ENCODE results near the gene PTPRG.

Gene PTPRG

GRCh38 chr3:61901496-61901895 is 340.1 kb downstream of the PTPRG start:
- Histone ChIP-seq H3K27me3 (replicated peaks) (no peaks in the 10 kb centered on the region), H3K4me3 (ENCODE audit: low read depth, low read length) (no peak overlapping the region), H3K27ac (no peak overlapping the region), H3K36me3 (replicated peaks) (no peaks in the 10 kb centered on the region)
- DNase-seq: no peak
- no peak for TF ChIP-seq CTCF (IDR thresholded peaks at IDR 0.05; ENCODE audit: low read depth, low read length, missing control alignments)
- in situ Hi-C loops (cut with HindIII; ENCODE audit: low pct_ligation_motif_present, low sequenced_read_pairs): no loop called here

GRCh38 chr3:61901986-61902385 is 340.6 kb downstream of the PTPRG start:
- no peak for DNase-seq
- in situ Hi-C loops (cut with HindIII; ENCODE audit: low pct_ligation_motif_present, low sequenced_read_pairs): no loop called here
- no peak for TF ChIP-seq CTCF (IDR thresholded peaks at IDR 0.05; ENCODE audit: low read depth, low read length, missing control alignments)
- Histone ChIP-seq H3K27me3 (replicated peaks) (no peaks in the 10 kb centered on the region), H3K4me3 (ENCODE audit: low read depth, low read length) (no peak overlapping the region), H3K27ac (no peak overlapping the region), H3K36me3 (replicated peaks) (no peaks in the 10 kb centered on the region)

- H3K36me3 ChIP-seq (replicated peaks): no peaks in the 10 kb centered on the region
- H3K27ac ChIP-seq: no peak overlapping the region
- no peaks in the 10 kb centered on the region for H3K27me3 ChIP-seq (replicated peaks)
- no peak overlapping the region for H3K4me3 ChIP-seq (ENCODE audit: low read depth, low read length)
- in situ Hi-C loops (cut with HindIII; ENCODE audit: low pct_ligation_motif_present, low sequenced_read_pairs): no loop called here
- TF ChIP-seq CTCF (IDR thresholded peaks at IDR 0.05; ENCODE audit: low read depth, low read length, missing control alignments): no peak
- no peak for DNase-seq
Observed at GRCh38 chr3:61903074-61903473, 341.7 kb downstream of the PTPRG start.

GRCh38 chr3:61903931-61904657 is 342.7 kb downstream of the PTPRG start:
- in situ Hi-C loops (cut with HindIII; ENCODE audit: low pct_ligation_motif_present, low sequenced_read_pairs): no loop called here
- TF ChIP-seq CTCF (IDR thresholded peaks at IDR 0.05; ENCODE audit: low read depth, low read length, missing control alignments): no peak
- no peak overlapping the region for H3K27ac ChIP-seq

GRCh38 chr3:61907210-61907795 is 345.9 kb downstream of the PTPRG start:
- H3K36me3 ChIP-seq (replicated peaks): no peaks in the 10 kb centered on the region
- H3K27me3 ChIP-seq (replicated peaks): no peaks in the 10 kb centered on the region
- no peak for DNase-seq
- H3K27ac ChIP-seq: no peak overlapping the region
- in situ Hi-C loops (cut with HindIII; ENCODE audit: low pct_ligation_motif_present, low sequenced_read_pairs): no loop called here
- H3K4me3 ChIP-seq (ENCODE audit: low read depth, low read length): no peak overlapping the region
- TF ChIP-seq CTCF (IDR thresholded peaks at IDR 0.05; ENCODE audit: low read depth, low read length, missing control alignments): no peak

More at GRCh38 chr3:61903931-61904657, 342.7 kb downstream of the PTPRG start:
- no peaks in the 10 kb centered on the region for H3K27me3 ChIP-seq (replicated peaks)
- H3K36me3 ChIP-seq (replicated peaks): no peaks in the 10 kb centered on the region
- DNase-seq: peak; percentile 21
- no peak overlapping the region for H3K4me3 ChIP-seq (ENCODE audit: low read depth, low read length)

Measured in brain microvascular endothelial cell (primary cell).